ENCODE measurements around the gene CELF5. TPM values are rescaled to one million over a fixed set of nuclear protein-coding genes. Genes with fewer than 3 reads are reported as not detected.

The CELF5 gene
- total RNA-seq, 4 donors from 2014 or later = not detected

DNA sequence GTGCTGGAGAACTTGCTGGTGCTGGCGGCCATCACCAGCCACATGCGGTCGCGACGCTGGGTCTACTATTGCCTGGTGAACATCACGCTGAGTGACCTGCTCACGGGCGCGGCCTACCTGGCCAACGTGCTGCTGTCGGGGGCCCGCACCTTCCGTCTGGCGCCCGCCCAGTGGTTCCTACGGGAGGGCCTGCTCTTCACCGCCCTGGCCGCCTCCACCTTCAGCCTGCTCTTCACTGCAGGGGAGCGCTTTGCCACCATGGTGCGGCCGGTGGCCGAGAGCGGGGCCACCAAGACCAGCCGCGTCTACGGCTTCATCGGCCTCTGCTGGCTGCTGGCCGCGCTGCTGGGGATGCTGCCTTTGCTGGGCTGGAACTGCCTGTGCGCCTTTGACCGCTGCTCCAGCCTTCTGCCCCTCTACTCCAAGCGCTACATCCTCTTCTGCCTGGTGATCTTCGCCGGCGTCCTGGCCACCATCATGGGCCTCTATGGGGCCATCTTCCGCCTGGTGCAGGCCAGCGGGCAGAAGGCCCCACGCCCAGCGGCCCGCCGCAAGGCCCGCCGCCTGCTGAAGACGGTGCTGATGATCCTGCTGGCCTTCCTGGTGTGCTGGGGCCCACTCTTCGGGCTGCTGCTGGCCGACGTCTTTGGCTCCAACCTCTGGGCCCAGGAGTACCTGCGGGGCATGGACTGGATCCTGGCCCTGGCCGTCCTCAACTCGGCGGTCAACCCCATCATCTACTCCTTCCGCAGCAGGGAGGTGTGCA, 45.3 kb upstream of the CELF5 start:
- peaks cover 0 to 9% (median 2%) of the 10 kb centered on the region in 4 donors for H3K4me1 ChIP-seq
- H3K27ac ChIP-seq = peak overlapping the region in 2 of 4 donors; percentile 24 to 77
- H3K27me3 ChIP-seq = no peaks in the 10 kb centered on the region
- H3K36me3 ChIP-seq = no peaks in the 10 kb centered on the region
- no peak for DNase-seq (ENCODE audit: low spot score in 2 of 2)
- TF ChIP-seq, protein P1, sequence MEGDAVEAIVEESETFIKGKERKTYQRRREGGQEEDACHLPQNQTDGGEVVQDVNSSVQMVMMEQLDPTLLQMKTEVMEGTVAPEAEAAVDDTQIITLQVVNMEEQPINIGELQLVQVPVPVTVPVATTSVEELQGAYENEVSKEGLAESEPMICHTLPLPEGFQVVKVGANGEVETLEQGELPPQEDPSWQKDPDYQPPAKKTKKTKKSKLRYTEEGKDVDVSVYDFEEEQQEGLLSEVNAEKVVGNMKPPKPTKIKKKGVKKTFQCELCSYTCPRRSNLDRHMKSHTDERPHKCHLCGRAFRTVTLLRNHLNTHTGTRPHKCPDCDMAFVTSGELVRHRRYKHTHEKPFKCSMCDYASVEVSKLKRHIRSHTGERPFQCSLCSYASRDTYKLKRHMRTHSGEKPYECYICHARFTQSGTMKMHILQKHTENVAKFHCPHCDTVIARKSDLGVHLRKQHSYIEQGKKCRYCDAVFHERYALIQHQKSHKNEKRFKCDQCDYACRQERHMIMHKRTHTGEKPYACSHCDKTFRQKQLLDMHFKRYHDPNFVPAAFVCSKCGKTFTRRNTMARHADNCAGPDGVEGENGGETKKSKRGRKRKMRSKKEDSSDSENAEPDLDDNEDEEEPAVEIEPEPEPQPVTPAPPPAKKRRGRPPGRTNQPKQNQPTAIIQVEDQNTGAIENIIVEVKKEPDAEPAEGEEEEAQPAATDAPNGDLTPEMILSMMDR (IDR thresholded peaks at IDR 0.05) = no peak
- TF ChIP-seq EP300 (IDR thresholded peaks at IDR 0.05) (no peak), POLR2A (IDR thresholded peaks at IDR 0.05) (no peak)
- H3K9me3 ChIP-seq = no peaks in the 10 kb centered on the region
- 83 to 95% methylated on average over 34 to 42 of the region's 52 CpGs for WGBS, 2 donors
- peak overlapping the region in 2 of 4 donors; percentile 4 to 50 for H3K4me3 ChIP-seq

DNA sequence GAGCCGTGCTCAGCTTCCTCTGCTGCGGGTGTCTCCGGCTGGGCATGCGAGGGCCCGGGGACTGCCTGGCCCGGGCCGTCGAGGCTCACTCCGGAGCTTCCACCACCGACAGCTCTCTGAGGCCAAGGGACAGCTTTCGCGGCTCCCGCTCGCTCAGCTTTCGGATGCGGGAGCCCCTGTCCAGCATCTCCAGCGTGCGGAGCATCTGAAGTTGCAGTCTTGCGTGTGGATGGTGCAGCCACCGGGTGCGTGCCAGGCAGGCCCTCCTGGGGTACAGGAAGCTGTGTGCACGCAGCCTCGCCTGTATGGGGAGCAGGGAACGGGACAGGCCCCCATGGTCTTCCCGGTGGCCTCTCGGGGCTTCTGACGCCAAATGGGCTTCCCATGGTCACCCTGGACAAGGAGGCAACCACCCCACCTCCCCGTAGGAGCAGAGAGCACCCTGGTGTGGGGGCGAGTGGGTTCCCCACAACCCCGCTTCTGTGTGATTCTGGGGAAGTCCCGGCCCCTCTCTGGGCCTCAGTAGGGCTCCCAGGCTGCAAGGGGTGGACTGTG, 44.6 kb upstream of the CELF5 start:
- WGBS, 2 donors = 76 to 95% methylated on average over 22 to 25 of the region's 31 CpGs
- no peaks in the 10 kb centered on the region for H3K36me3 ChIP-seq
- H3K4me1 ChIP-seq = peaks cover 0 to 10% (median 5%) of the 10 kb centered on the region in 4 donors
- DNase-seq (ENCODE audit: low spot score in 2 of 2) = no peak
- H3K27ac ChIP-seq = peak overlapping the region in 1 of 4 donors; percentile 77
- H3K9me3 ChIP-seq = no peaks in the 10 kb centered on the region
- no peaks in the 10 kb centered on the region for H3K27me3 ChIP-seq
- TF ChIP-seq, protein P1 (IDR thresholded peaks at IDR 0.05) = no peak
- TF ChIP-seq EP300 (IDR thresholded peaks at IDR 0.05) (no peak), POLR2A (IDR thresholded peaks at IDR 0.05) (no peak)
- peak overlapping the region in 2 of 4 donors; percentile 4 to 50 for H3K4me3 ChIP-seq

DNA sequence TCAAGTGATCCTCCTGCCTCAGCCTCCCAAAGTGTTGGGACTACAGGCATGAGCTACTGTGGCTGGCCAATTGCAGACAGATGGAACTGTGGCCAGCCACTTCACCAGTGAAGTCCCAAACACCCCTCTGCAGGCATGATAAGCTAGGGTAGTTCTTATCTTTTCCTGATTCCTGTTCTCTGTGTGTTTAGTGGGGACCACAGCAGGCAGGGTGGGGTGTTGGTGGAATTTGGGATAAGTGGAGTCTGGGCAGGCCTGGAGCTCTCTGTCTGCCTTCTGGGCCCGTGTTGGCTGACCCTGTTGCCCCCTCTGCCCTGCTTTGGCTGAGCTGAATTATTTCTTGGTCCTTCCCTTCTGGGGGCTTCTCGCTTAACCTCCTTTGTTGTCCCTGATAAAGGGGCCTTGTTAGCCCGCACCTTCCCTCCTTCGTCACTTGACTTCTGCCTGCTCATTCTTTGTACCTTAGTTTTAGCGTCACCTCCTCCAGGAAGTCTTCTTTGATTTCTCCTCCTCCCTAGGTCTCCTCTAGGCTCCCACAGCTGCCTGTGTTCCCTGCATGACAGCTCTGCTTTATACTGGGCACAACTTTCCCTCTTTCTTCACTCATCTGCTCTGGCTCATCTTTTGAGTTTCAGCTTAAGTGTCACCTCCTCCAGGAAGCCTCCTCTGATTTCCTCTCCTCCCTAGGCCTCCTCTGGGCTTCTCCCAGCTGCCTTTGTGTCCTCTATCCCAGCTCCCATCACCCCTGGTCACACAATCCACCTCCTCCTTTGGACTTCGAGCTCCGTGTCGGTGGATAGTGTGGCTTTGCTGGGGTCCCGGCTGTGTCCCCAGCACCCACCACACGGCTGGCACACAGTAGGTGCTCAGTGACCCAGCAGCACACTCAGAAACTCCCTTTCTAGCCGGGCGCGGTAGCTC, 40.5 kb upstream of the CELF5 start:
- H3K36me3 ChIP-seq = peaks cover 0 to 8% (median 0%) of the 10 kb centered on the region in 3 donors
- WGBS, 2 donors = 70 to 73% methylated on average over 13 of the region's 13 CpGs
- no peak overlapping the region for H3K4me3 ChIP-seq

DNA sequence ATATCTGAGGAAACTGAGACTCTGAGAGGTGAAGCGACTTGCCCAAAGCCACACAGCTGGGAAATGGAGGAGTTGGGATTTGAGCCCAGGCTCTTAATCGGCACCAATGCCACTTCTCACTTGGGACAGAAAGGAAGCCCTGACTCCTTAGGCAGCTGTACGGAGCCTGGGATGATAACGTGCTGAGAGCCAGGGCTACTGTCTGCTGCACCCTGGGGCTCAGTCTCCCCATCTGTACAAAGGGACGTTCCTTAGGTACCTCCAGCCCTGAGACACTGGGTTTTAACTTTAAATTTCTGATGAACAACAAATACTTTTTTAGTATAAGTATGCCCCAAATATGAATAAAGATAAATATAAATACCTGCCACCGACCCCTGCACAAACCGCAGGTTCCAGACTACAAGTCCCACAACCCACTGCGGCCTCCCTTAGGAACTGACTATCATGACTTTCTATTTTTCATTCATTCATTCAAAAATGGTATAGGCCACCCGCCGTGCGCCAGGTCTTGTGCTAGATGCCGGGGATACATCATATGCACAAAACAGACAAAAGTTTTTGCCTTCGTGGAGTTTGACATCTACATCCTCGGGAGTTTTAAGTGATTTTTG, 39.5 kb upstream of the CELF5 start:
- peaks cover 0 to 35% (median 16%) of the 10 kb centered on the region in 4 donors for H3K4me1 ChIP-seq
- 10 to 16% methylated on average over 14 of the region's 14 CpGs for whole genome bisulfite sequencing, 2 donors
- peak overlapping the region; percentile 71 to 81 (median 76) for H3K27ac ChIP-seq
- peaks cover 0 to 16% (median 0%) of the 10 kb centered on the region in 3 donors for H3K36me3 ChIP-seq
- peak overlapping the region; percentile 37 to 75 (median 70) for H3K4me3 ChIP-seq
- no peaks in the 10 kb centered on the region for H3K27me3 ChIP-seq
- peak; percentile 51 to 75 for DNase-seq (ENCODE audit: low spot score in 2 of 2)
- TF ChIP-seq, protein P1 (IDR thresholded peaks at IDR 0.05) = no peak
- no peak for TF ChIP-seq POLR2A (IDR thresholded peaks at IDR 0.05)
- no peaks in the 10 kb centered on the region for H3K9me3 ChIP-seq

More for the DNA sequence above, 40.5 kb upstream of the CELF5 start:
- TF ChIP-seq, protein P1 (IDR thresholded peaks at IDR 0.05) = no peak
- TF ChIP-seq POLR2A (IDR thresholded peaks at IDR 0.05) (no peak), EP300 (IDR thresholded peaks at IDR 0.05) (no peak)
- H3K4me1 ChIP-seq = peaks cover 0 to 35% (median 16%) of the 10 kb centered on the region in 4 donors
- no peak for DNase-seq (ENCODE audit: low spot score in 2 of 2)
- no peaks in the 10 kb centered on the region for H3K27me3 ChIP-seq
- no peak overlapping the region for H3K27ac ChIP-seq
- H3K9me3 ChIP-seq = no peaks in the 10 kb centered on the region
